ENCODE data around the gene UBE2H.

GRCh38 chr7:129952086-129952652 lies 591 bp downstream of the UBE2H start:
- TF ChIP-seq POLR2AphosphoS5 (IDR thresholded peaks at IDR 0.05; ENCODE audit: insufficient read depth in 1 of 2, low read depth in 1 of 2): no peak
- no peak for TF ChIP-seq POLR2A (IDR thresholded peaks at IDR 0.05)
- no peak for TF ChIP-seq CTCF (IDR thresholded peaks at IDR 0.05)
